ENCODE measurements around the gene ANKRD34A.

- no peak for TF ChIP-seq POLR2A (IDR thresholded peaks at IDR 0.05)
- no peak for TF ChIP-seq CTCF (IDR thresholded peaks at IDR 0.05)
Measured at GRCh38 chr1:145961109-145961424, 3.3 kb downstream of the ANKRD34A start.

Measured in right lobe of liver (tissue), 4 donors.